ENCODE results near the gene FBXL14. TPM values are rescaled to one million over a fixed set of nuclear protein-coding genes. Genes with fewer than 3 reads are reported as not detected.

Gene FBXL14
- total RNA-seq, result 10 to 100 TPM; 19.4 to 26.2 TPM

GRCh38 chr12:1594261-1595025 lies at the start of gene FBXL14:
FBXL14 (minus strand) TSS chr12:1594581; CDS start chr12:1594066, 515 bp downstream.
- Mint-ChIP-seq H3K4me1 (ENCODE audit: low read depth in 2 of 2) (peaks cover 44 to 45% of the 10 kb centered on the region in 2 donors), H3K9me3 (no peaks in the 10 kb centered on the region), H3K27me3 (no peaks in the 10 kb centered on the region), H3K36me3 (no peaks in the 10 kb centered on the region), H3K4me3 (peak within 1 kb of the TSS; percentile 93), H3K27ac (peak within 1 kb of the TSS; percentile 88 to 92)
- DNase-seq (ENCODE audit: low spot score) (peak; percentile 93), ATAC-seq (peak; percentile 87 to 90)

GRCh38 chr12:1643905-1644533 lies 49.6 kb upstream of the FBXL14 start:
- Mint-ChIP-seq H3K4me1 (ENCODE audit: low read depth in 2 of 2) (peaks cover 0 to 6% of the 10 kb centered on the region in 2 donors), H3K4me3 (no peak overlapping the region), H3K27me3 (peaks cover 7 to 12% of the 10 kb centered on the region in 2 donors), H3K27ac (no peak overlapping the region), H3K9me3 (no peaks in the 10 kb centered on the region), H3K36me3 (no peaks in the 10 kb centered on the region)
- no peak for DNase-seq (ENCODE audit: low spot score)
- no peak for ATAC-seq

GRCh38 chr12:1643043-1643442 lies 48.7 kb upstream of the FBXL14 start:
- Mint-ChIP-seq H3K36me3 (no peaks in the 10 kb centered on the region), H3K4me3 (no peak overlapping the region), H3K4me1 (ENCODE audit: low read depth in 2 of 2) (peaks cover 0 to 6% of the 10 kb centered on the region in 2 donors), H3K9me3 (no peaks in the 10 kb centered on the region), H3K27me3 (peaks cover 7 to 9% of the 10 kb centered on the region in 2 donors), H3K27ac (no peak overlapping the region)
- ATAC-seq (no peak), DNase-seq (ENCODE audit: low spot score) (no peak)

GRCh38 chr12:1642513-1642912 lies 48.1 kb upstream of the FBXL14 start:
- H3K27ac Mint-ChIP-seq, result no peak overlapping the region
- ATAC-seq, result no peak

GRCh38 chr12:1640328-1641234 lies 46.2 kb upstream of the FBXL14 start:
- Mint-ChIP-seq H3K4me1 (ENCODE audit: low read depth in 2 of 2) (no peaks in the 10 kb centered on the region), H3K36me3 (no peaks in the 10 kb centered on the region), H3K27me3 (peaks cover 12% of the 10 kb centered on the region in 2 donors), H3K9me3 (no peaks in the 10 kb centered on the region), H3K27ac (no peak overlapping the region), H3K4me3 (no peak overlapping the region)
- DNase-seq (ENCODE audit: low spot score) (no peak), ATAC-seq (no peak)

More at GRCh38 chr12:1642513-1642912, 48.1 kb upstream of the FBXL14 start:
- no peaks in the 10 kb centered on the region for H3K36me3 Mint-ChIP-seq
- peaks cover 7 to 8% of the 10 kb centered on the region in 2 donors for H3K27me3 Mint-ChIP-seq
- H3K4me1 Mint-ChIP-seq (ENCODE audit: low read depth in 2 of 2), result peaks cover 0 to 6% of the 10 kb centered on the region in 2 donors
- no peaks in the 10 kb centered on the region for H3K9me3 Mint-ChIP-seq
- H3K4me3 Mint-ChIP-seq, result no peak overlapping the region
- DNase-seq (ENCODE audit: low spot score), result no peak

GRCh38 chr12:1639538-1639937 lies 45.2 kb upstream of the FBXL14 start:
- Mint-ChIP-seq H3K9me3 (no peaks in the 10 kb centered on the region), H3K4me3 (no peak overlapping the region), H3K36me3 (no peaks in the 10 kb centered on the region), H3K27me3 (peaks cover 17 to 18% of the 10 kb centered on the region in 2 donors), H3K4me1 (ENCODE audit: low read depth in 2 of 2) (no peaks in the 10 kb centered on the region), H3K27ac (no peak overlapping the region)
- DNase-seq (ENCODE audit: low spot score), result no peak
- no peak for ATAC-seq

GRCh38 chr12:1638203-1638602 lies 43.8 kb upstream of the FBXL14 start:
- Mint-ChIP-seq H3K36me3 (no peaks in the 10 kb centered on the region), H3K9me3 (no peaks in the 10 kb centered on the region), H3K27me3 (peaks cover 17 to 18% of the 10 kb centered on the region in 2 donors), H3K27ac (no peak overlapping the region), H3K4me1 (ENCODE audit: low read depth in 2 of 2) (no peaks in the 10 kb centered on the region), H3K4me3 (no peak overlapping the region)
- ATAC-seq (no peak), DNase-seq (ENCODE audit: low spot score) (no peak)

- Mint-ChIP-seq H3K27me3 (peaks cover 32 to 40% of the 10 kb centered on the region in 2 donors), H3K9me3 (no peaks in the 10 kb centered on the region), H3K4me1 (ENCODE audit: low read depth in 2 of 2) (peaks cover 0 to 2% of the 10 kb centered on the region in 2 donors), H3K27ac (no peak overlapping the region), H3K36me3 (no peaks in the 10 kb centered on the region), H3K4me3 (no peak overlapping the region)
- no peak for DNase-seq (ENCODE audit: low spot score)
- no peak for ATAC-seq
Measured at GRCh38 chr12:1635301-1636095, 41.1 kb upstream of the FBXL14 start.

GRCh38 chr12:1634590-1635191 lies 40.3 kb upstream of the FBXL14 start:
- Mint-ChIP-seq H3K27ac (no peak overlapping the region), H3K36me3 (no peaks in the 10 kb centered on the region), H3K4me3 (no peak overlapping the region), H3K9me3 (no peaks in the 10 kb centered on the region), H3K27me3 (peaks cover 30 to 34% of the 10 kb centered on the region in 2 donors), H3K4me1 (ENCODE audit: low read depth in 2 of 2) (peaks cover 0 to 5% of the 10 kb centered on the region in 2 donors)
- DNase-seq (ENCODE audit: low spot score), result no peak
- peak; percentile 50 to 61 for ATAC-seq

GRCh38 chr12:1634149-1634548 lies 39.8 kb upstream of the FBXL14 start:
- Mint-ChIP-seq H3K4me1 (ENCODE audit: low read depth in 2 of 2) (peaks cover 0 to 7% of the 10 kb centered on the region in 2 donors), H3K36me3 (no peaks in the 10 kb centered on the region), H3K27me3 (peaks cover 32 to 38% of the 10 kb centered on the region in 2 donors), H3K9me3 (no peaks in the 10 kb centered on the region), H3K4me3 (no peak overlapping the region), H3K27ac (no peak overlapping the region)
- ATAC-seq (no peak), DNase-seq (ENCODE audit: low spot score) (no peak)

GRCh38 chr12:1633459-1633858 lies 39.1 kb upstream of the FBXL14 start:
- no peak for DNase-seq (ENCODE audit: low spot score)
- peaks cover 0 to 8% of the 10 kb centered on the region in 2 donors for H3K4me1 Mint-ChIP-seq (ENCODE audit: low read depth in 2 of 2)
- ATAC-seq, result no peak
- no peaks in the 10 kb centered on the region for H3K36me3 Mint-ChIP-seq
- no peak overlapping the region for H3K27ac Mint-ChIP-seq
- H3K27me3 Mint-ChIP-seq, result peaks cover 38 to 45% of the 10 kb centered on the region in 2 donors
- H3K9me3 Mint-ChIP-seq, result no peaks in the 10 kb centered on the region
- H3K4me3 Mint-ChIP-seq, result no peak overlapping the region

- DNase-seq (ENCODE audit: low spot score) (no peak), ATAC-seq (no peak)
- no peak overlapping the region for H3K27ac Mint-ChIP-seq
- H3K27me3 Mint-ChIP-seq, result peaks cover 43 to 52% of the 10 kb centered on the region in 2 donors
- peaks cover 0 to 8% of the 10 kb centered on the region in 2 donors for H3K4me1 Mint-ChIP-seq (ENCODE audit: low read depth in 2 of 2)
- H3K9me3 Mint-ChIP-seq, result no peaks in the 10 kb centered on the region
- no peak overlapping the region for H3K4me3 Mint-ChIP-seq
- no peaks in the 10 kb centered on the region for H3K36me3 Mint-ChIP-seq
Measured at GRCh38 chr12:1632702-1633101, 38.3 kb upstream of the FBXL14 start.
